GM21526 (cell line): ENCODE results near the gene PSTPIP2.

Experiments used
- ATAC-seq: cut with Tn5 transposase; IDR thresholded peaks from one replicate; pipeline ENCODE4 v1.9.1; 2021; ENCODE audit warnings: moderate library complexity; ENCODE audit not compliant: unreplicated experiment, low FRiP score

The PSTPIP2 gene

DNA sequence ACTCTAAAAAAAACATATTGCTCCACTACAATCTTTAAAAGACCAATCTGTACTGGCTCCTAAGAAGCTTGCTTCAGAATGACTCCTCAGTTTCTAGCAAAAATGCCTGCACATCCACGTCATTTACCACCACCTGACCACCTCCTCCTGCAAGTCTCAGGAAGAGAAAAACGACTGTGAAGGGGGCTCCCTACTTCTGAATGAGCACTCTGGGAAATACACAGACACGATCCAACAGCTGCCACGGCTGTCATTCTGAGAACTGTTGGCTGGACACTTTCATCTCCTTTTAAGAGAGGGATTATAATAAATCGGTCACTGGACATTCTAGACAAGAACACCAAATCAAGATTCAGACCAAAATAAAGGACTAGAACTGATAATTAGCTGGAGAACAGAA is 126.4 kb downstream of the PSTPIP2 start:
- ATAC-seq = no peak

DNA sequence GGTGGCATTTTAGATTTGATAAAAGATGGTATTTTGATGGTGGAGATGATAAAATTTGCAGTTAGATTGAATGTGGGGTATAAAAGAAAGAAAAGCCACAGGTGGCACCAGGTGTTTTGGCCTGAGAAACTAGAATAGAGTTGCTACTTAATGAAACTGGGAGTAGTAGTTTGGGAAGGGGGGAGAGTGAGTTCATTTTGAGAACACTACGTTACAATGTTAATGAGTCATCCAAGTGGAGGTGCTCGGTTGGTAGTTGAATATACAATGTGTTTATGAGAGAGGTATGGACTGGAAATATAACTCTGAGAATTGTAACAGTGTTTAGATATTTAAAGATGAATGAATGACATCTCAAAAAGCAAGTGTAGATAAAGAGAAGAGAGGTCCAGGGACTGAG is 131.3 kb downstream of the PSTPIP2 start:
- no peak for ATAC-seq

DNA sequence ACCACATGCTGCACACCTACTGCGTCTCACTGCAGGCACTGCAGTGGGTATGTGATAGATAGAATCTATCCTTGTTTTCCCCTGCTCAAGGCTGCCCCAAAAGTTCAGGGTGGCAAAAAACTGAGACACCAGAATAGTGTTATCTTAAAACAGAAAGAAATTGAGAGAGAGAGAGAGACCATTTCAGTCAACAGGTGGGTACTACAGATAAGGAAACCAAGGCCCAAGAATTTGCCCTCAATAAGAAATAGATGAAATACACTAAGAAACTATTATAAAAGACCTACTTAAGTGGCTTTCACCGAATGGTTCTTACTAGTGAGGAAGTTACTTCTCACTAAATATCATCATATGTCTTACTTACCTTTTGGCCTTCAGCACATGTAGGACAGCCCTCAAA is 132.8 kb downstream of the PSTPIP2 start:
- ATAC-seq = no peak

DNA sequence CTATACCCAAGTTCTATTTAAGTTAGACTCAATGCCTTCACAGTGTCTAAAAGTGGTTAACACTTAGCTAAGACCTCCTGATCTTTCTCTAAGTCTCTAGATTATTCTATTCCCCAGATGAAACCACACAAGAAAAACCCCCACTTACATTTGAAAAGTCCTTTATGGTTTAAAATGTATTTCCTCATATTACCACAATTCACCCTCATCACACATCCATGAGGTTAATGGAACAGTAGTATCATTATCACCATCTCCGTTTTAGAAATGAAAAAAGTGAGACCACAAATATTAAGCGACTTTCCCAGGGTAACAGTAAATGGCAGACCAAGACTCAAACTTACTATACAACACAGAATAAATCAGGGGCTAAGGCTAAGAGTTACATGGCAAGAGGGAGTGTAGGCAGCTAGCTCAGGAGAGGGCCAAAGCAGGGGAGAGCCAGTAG is 133.5 kb downstream of the PSTPIP2 start:
- no peak for ATAC-seq

DNA sequence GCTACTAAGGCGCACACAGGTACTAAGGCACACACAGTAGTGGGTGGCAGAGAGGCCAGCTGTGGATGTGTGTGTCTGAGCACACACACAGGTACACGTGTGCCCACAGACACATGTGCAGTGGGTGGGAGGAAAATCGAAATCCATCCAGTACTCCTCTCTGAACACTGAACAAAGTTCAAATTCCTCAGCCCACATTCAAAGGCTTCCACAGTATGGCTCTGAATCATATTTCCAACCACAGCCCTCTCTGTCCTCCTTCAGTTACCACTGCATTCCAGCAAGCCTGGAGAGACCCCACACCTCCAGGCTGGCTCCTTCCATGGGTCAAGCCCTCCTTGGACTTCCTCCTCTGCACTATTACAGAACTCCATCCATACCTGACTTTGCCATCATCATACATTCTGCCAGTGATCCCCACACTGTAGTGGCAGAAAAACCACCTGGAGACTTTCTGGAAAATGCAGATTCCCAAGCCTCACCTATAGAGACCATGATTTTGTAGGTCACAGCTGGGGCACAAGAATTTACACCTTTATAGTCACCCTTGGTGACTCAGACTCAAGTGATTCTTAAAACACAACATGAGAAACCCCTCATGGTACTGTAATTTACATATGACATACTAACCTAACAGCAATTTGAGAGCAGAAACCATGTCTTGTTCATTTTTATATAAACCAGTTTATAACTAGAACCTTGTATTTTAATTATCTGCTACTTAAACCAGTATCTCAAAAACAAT is 136.3 kb downstream of the PSTPIP2 start:
- ATAC-seq = no peak
